Spleen (tissue), 7 donors: Measurements from ENCODE around the gene SLC28A3.

Experiments
- CTCF ChIP-seq, 11 experiments: fragments of 200-600 bp in 7 of 11; fragments of 450-650 bp in 4 of 11; sonication (generic) in 4 of 11; IDR thresholded peaks in 8 of 11; conservative IDR thresholded peaks in 3 of 11; 1 replicate in 7 of 11; 2 replicates in 4 of 11; pipeline versions ENCODE4 v1.4.0 to v1.8.0; 2016 to 2021; ENCODE audit warnings: antibody characterized with exemption in 11 of 11, inconsistent platforms in 4 of 11, mild to moderate bottlenecking in 1 of 11
- POLR2A ChIP-seq, 3 donors: fragments of 450-650 bp; IDR thresholded peaks; one replicate each; pipeline ENCODE4 v1.5.1; 2017; ENCODE audit warnings: antibody characterized with exemption in 3 of 3, mild to moderate bottlenecking in 1 of 3
- POLR2AphosphoS5 ChIP-seq, 3 donors: sonication (generic); formaldehyde crosslinking; IDR thresholded peaks; one replicate each; pipeline ENCODE4 v1.5.1; 2017; ENCODE audit warnings: antibody characterized with exemption in 3 of 3
- donor health status: DM: no; HTN: no; CAD: no; lungs with moderate emphysema.
- donor health status: DM: no; HTN: no; CAD: no.
- donor health status: DM: no; HTN: no; CAD: no.

- TF ChIP-seq CTCF (IDR thresholded peaks at IDR 0.05 in 8 of 11, conservative IDR thresholded peaks at IDR 0.05 in 3 of 11), result no peak
- no peak for TF ChIP-seq POLR2A (IDR thresholded peaks at IDR 0.05)
- no peak for TF ChIP-seq POLR2AphosphoS5 (IDR thresholded peaks at IDR 0.05)
These were observed 10.3 kb downstream of the SLC28A3 start for GRCh38 chr9:84330246-84330645.
